ENCODE measurements around the gene SORCS3. TPM values are rescaled to one million over a fixed set of nuclear protein-coding genes. Genes with fewer than 3 reads are reported as not detected.

Gene SORCS3
- total and polyA plus RNA-seq, 2 donors (not counting 1 experiment from before 2014, with no cell fraction given), result not detected

- CTCF ChIA-PET, result no interaction called here
- no peak for ATAC-seq (ENCODE audit: low read depth)
- intact Hi-C loops (cut with micrococcal nuclease), result no loop called here
These were observed 529.4 kb downstream of the SORCS3 start for GRCh38 chr10:105170521-105170920.

GRCh38 chr10:105171945-105172344 is 530.9 kb downstream of the SORCS3 start:
- no peak overlapping the region for H3K27ac ChIP-seq (ENCODE audit: low read length in 2 of 2)

More at GRCh38 chr10:105170521-105170920, 529.4 kb downstream of the SORCS3 start:
- H3K4me1 ChIP-seq (ENCODE audit: control insufficient read depth in 2 of 2, insufficient read depth in 2 of 2, low read length in 2 of 2), result no peaks in the 10 kb centered on the region
- WGBS (ENCODE audit: insufficient coverage), result no CpG with 5 or more reads among the region's 1 CpG
- H3K4me2 ChIP-seq (replicated peaks; ENCODE audit: low read depth, low read length, poor library complexity, severe bottlenecking), result no peak overlapping the region
- TF ChIP-seq EZH2 (IDR thresholded peaks at IDR 0.05; ENCODE audit: borderline replicate concordance, insufficient read depth, low read depth, low read length, poor library complexity, severe bottlenecking) (no peak), CTCF (IDR thresholded peaks at IDR 0.05) (no peak)
- H3K27ac Mint-ChIP-seq, result no peak overlapping the region
- no peaks in the 10 kb centered on the region for H3K27me3 ChIP-seq (replicated peaks in 1 of 4; ENCODE audit: control extremely low read depth in 1 of 4, control insufficient read depth in 3 of 4, insufficient read depth in 4 of 4, low read length in 3 of 4)
- no peaks in the 10 kb centered on the region for H3K4me1 Mint-ChIP-seq
- no peaks in the 10 kb centered on the region for H3K36me3 ChIP-seq (replicated peaks in 1 of 2; ENCODE audit: control extremely low read depth in 1 of 2, control insufficient read depth in 1 of 2, extremely low read depth in 1 of 2, insufficient read depth in 2 of 2, low read length in 1 of 2)
- H2AFZ ChIP-seq (ENCODE audit: insufficient read depth, low read depth, low read length, poor library complexity, severe bottlenecking), result no peak overlapping the region
- H3K79me2 ChIP-seq (ENCODE audit: control insufficient read depth, insufficient read depth, low read length), result no peaks in the 10 kb centered on the region
- no peak for DNase-seq
- no peak overlapping the region for H3K4me3 ChIP-seq (ENCODE audit: control extremely low read depth in 1 of 5, extremely low read depth in 1 of 5, insufficient read depth in 1 of 5, low read depth in 2 of 5, low read length in 4 of 5)
- H3K27ac ChIP-seq (ENCODE audit: low read length in 2 of 2), result no peak overlapping the region
- H3K27me3 Mint-ChIP-seq, result no peaks in the 10 kb centered on the region
- no peaks in the 10 kb centered on the region for H4K20me1 ChIP-seq (ENCODE audit: control insufficient read depth, insufficient read depth, low read length, poor library complexity, severe bottlenecking)
- H3K4me3 Mint-ChIP-seq, result no peak overlapping the region
- POLR2A ChIA-PET, result no interaction called here
- H3K9me3 ChIP-seq (ENCODE audit: control extremely low read depth in 1 of 3, control insufficient read depth in 2 of 3, insufficient read depth in 1 of 3, low read length in 2 of 3), result no peaks in the 10 kb centered on the region
- no peak overlapping the region for H3K9ac ChIP-seq (ENCODE audit: low read length)
- H3K9me3 Mint-ChIP-seq (ENCODE audit: insufficient read depth), result peaks cover 4% of the 10 kb centered on the region

More at GRCh38 chr10:105171945-105172344, 530.9 kb downstream of the SORCS3 start:
- H4K20me1 ChIP-seq (ENCODE audit: control insufficient read depth, insufficient read depth, low read length, poor library complexity, severe bottlenecking), result no peaks in the 10 kb centered on the region
- H3K27me3 Mint-ChIP-seq, result no peaks in the 10 kb centered on the region
- no peaks in the 10 kb centered on the region for H3K36me3 ChIP-seq (replicated peaks in 1 of 2; ENCODE audit: control extremely low read depth in 1 of 2, control insufficient read depth in 1 of 2, extremely low read depth in 1 of 2, insufficient read depth in 2 of 2, low read length in 1 of 2)
- H3K4me3 ChIP-seq (ENCODE audit: control extremely low read depth in 1 of 5, extremely low read depth in 1 of 5, insufficient read depth in 1 of 5, low read depth in 2 of 5, low read length in 4 of 5), result no peak overlapping the region
- WGBS (ENCODE audit: insufficient coverage), result no CpG with 5 or more reads among the region's 3 CpGs
- no peak overlapping the region for H3K4me2 ChIP-seq (replicated peaks; ENCODE audit: low read depth, low read length, poor library complexity, severe bottlenecking)
- no peaks in the 10 kb centered on the region for H3K9me3 ChIP-seq (ENCODE audit: control extremely low read depth in 1 of 3, control insufficient read depth in 2 of 3, insufficient read depth in 1 of 3, low read length in 2 of 3)
- no peak overlapping the region for H3K9ac ChIP-seq (ENCODE audit: low read length)
- ChIA-PET POLR2A (no interaction called here), CTCF (no interaction called here)
- no peaks in the 10 kb centered on the region for H3K27me3 ChIP-seq (replicated peaks in 1 of 4; ENCODE audit: control extremely low read depth in 1 of 4, control insufficient read depth in 3 of 4, insufficient read depth in 4 of 4, low read length in 3 of 4)
- H3K79me2 ChIP-seq (ENCODE audit: control insufficient read depth, insufficient read depth, low read length), result no peaks in the 10 kb centered on the region
- no peak overlapping the region for H2AFZ ChIP-seq (ENCODE audit: insufficient read depth, low read depth, low read length, poor library complexity, severe bottlenecking)
- intact Hi-C loops (cut with micrococcal nuclease), result no loop called here
- no peak overlapping the region for H3K27ac Mint-ChIP-seq
- H3K4me1 Mint-ChIP-seq, result no peaks in the 10 kb centered on the region
- peaks cover 4% of the 10 kb centered on the region for H3K9me3 Mint-ChIP-seq (ENCODE audit: insufficient read depth)
- H3K4me3 Mint-ChIP-seq, result no peak overlapping the region
- no peaks in the 10 kb centered on the region for H3K4me1 ChIP-seq (ENCODE audit: control insufficient read depth in 2 of 2, insufficient read depth in 2 of 2, low read length in 2 of 2)
- TF ChIP-seq CTCF (IDR thresholded peaks at IDR 0.05), result no peak
- TF ChIP-seq EZH2 (IDR thresholded peaks at IDR 0.05; ENCODE audit: borderline replicate concordance, insufficient read depth, low read depth, low read length, poor library complexity, severe bottlenecking), result no peak
- ATAC-seq (ENCODE audit: low read depth) (no peak), DNase-seq (no peak)

Measured in B cell (primary cell).